GM19023 (cell line): ENCODE results near the gene KANK3.

Source experiments
- ATAC-seq: cut with Tn5 transposase; IDR thresholded peaks from one replicate; pipeline ENCODE4 v1.9.1; 2021; ENCODE audit warnings: mild to moderate bottlenecking, moderate library complexity; ENCODE audit not compliant: unreplicated experiment

KANK3 gene

GRCh38 chr19:8340341-8341096 is 2.5 kb downstream of the KANK3 start:
- ATAC-seq: no peak

GRCh38 chr19:8338835-8339234 is 4.2 kb downstream of the KANK3 start:
- ATAC-seq: no peak

- ATAC-seq: no peak
Observed at GRCh38 chr19:8337728-8338127, 5.3 kb downstream of the KANK3 start.

GRCh38 chr19:8336660-8337059 is 6.4 kb downstream of the KANK3 start:
- no peak for ATAC-seq

- no peak for ATAC-seq
Observed at GRCh38 chr19:8336072-8336569, 6.9 kb downstream of the KANK3 start.

- no peak for ATAC-seq
Observed at GRCh38 chr19:8335343-8336071, 7.6 kb downstream of the KANK3 start.

- ATAC-seq: no peak
Observed at GRCh38 chr19:8334458-8335342, 8.4 kb downstream of the KANK3 start.

GRCh38 chr19:8333767-8334457 is 9.2 kb downstream of the KANK3 start:
- ATAC-seq: no peak

- ATAC-seq: no peak
Observed at GRCh38 chr19:8332976-8333766, 9.9 kb downstream of the KANK3 start.

- no peak for ATAC-seq
Observed at GRCh38 chr19:8331263-8331845, 11.7 kb downstream of the KANK3 start.

GRCh38 chr19:8329996-8330395 is 13.1 kb downstream of the KANK3 start:
- ATAC-seq: no peak

- ATAC-seq: no peak
Observed at GRCh38 chr19:8325454-8325853, 17.6 kb downstream of the KANK3 start.

GRCh38 chr19:8324186-8325050 is 18.6 kb downstream of the KANK3 start:
- no peak for ATAC-seq

- ATAC-seq: no peak
Observed at GRCh38 chr19:8323781-8324185, 19.3 kb downstream of the KANK3 start.

GRCh38 chr19:8322638-8322997 is 20.4 kb downstream of the KANK3 start:
- ATAC-seq: no peak

- ATAC-seq: no peak
Observed at GRCh38 chr19:8321986-8322637, 20.9 kb downstream of the KANK3 start.

- ATAC-seq: peak; percentile 84
Observed at GRCh38 chr19:8321067-8321985, 21.7 kb downstream of the KANK3 start, which contains the start of the genes NDUFA7 and RPS28. NDUFA7 (minus strand) TSS chr19:8321375; CDS start chr19:8321358, 17 bp downstream. RPS28 (plus strand) TSS chr19:8321496; CDS start chr19:8321531, 35 bp downstream.
